ENCODE results near the gene HEXIM2. TPM values are rescaled to one million over a fixed set of nuclear protein-coding genes. Genes with fewer than 3 reads are reported as not detected.

The HEXIM2 gene
- polyA plus RNA-seq, 1 of the 3 experiments (the other 2 are of a cell fraction), result 9.3 TPM

GRCh38 chr17:45120558-45120957 lies 41.1 kb upstream of the HEXIM2 start:
- ChIA-PET POLR2A (interaction anchor here (1.2 kb wide), 1 partner anchor 28 kb away, joined by 9 read pairs; the partner anchor contains the start of gene HEXIM1), CTCF (interaction anchor here (1.3 to 9.1 kb wide), 6 partner anchors 11 to 242 kb away, joined by 3 to 169 read pairs (median 8); partner anchors contain the start of genes ACBD4 and PLCD3)

More at GRCh38 chr17:45120558-45120957, 41.1 kb upstream of the HEXIM2 start:
- Histone ChIP-seq H3K79me2 (ENCODE audit: insufficient read depth) (peaks cover 41% of the 10 kb centered on the region), H3K9me3 (no peaks in the 10 kb centered on the region), H3K4me3 (ENCODE audit: low read depth in 2 of 2, low read length in 1 of 2) (no peak overlapping the region), H3K9ac (no peak overlapping the region), H3K9me2 (no peaks in the 10 kb centered on the region), H3K4me1 (ENCODE audit: control insufficient read depth in 1 of 2, insufficient read depth in 2 of 2, low read depth in 1 of 2, low read length in 1 of 2) (peaks cover 18 to 29% of the 10 kb centered on the region in 2 experiments; a peak in 3 of 4 replicates), H3K4me2 (no peak overlapping the region), H2AFZ (ENCODE audit: low read depth) (no peak overlapping the region), H3K36me3 (replicated peaks in 1 of 2; ENCODE audit: control insufficient read depth in 1 of 2, insufficient read depth in 2 of 2, low read length in 1 of 2) (peaks cover 10 to 11% of the 10 kb centered on the region in 2 experiments), H3K27ac (ENCODE audit: low read depth in 2 of 2, low read length in 1 of 2) (no peak overlapping the region), H3F3A (replicated peaks; ENCODE audit: insufficient read depth) (peaks cover 13% of the 10 kb centered on the region), H4K20me1 (ENCODE audit: insufficient read depth) (no peaks in the 10 kb centered on the region), H3K27me3 (ENCODE audit: insufficient read depth) (no peaks in the 10 kb centered on the region)
- TF ChIP-seq USF1 (IDR thresholded peaks at IDR 0.05; ENCODE audit: borderline replicate concordance, low read depth) (no peak), TCF12 (IDR thresholded peaks at IDR 0.05) (no peak), NRF1 (IDR thresholded peaks at IDR 0.05; ENCODE audit: low read depth, low read length) (no peak), TEAD4 (IDR thresholded peaks at IDR 0.05; ENCODE audit: borderline replicate concordance, insufficient read depth) (no peak), EZH2phosphoT487 (IDR thresholded peaks at IDR 0.05; ENCODE audit: borderline replicate concordance, low read depth) (no peak), FOXM1 (IDR thresholded peaks at IDR 0.05; ENCODE audit: low read depth) (no peak), ZBTB33 (IDR thresholded peaks at IDR 0.05; ENCODE audit: borderline replicate concordance, low read depth) (no peak), NFIC (IDR thresholded peaks at IDR 0.05; ENCODE audit: borderline replicate concordance) (no peak), CHD2 (IDR thresholded peaks at IDR 0.05; ENCODE audit: low read length, partially characterized antibody) (no peak), PBX3 (IDR thresholded peaks at IDR 0.05) (no peak), JUND (IDR thresholded peaks at IDR 0.05) (no peak), MXI1 (IDR thresholded peaks at IDR 0.05; ENCODE audit: low read depth, low read length) (no peak), GABPA (IDR thresholded peaks at IDR 0.05; ENCODE audit: low read depth) (no peak), TAF1 (IDR thresholded peaks at IDR 0.05; ENCODE audit: borderline replicate concordance, low read depth, low read length) (no peak), FOXJ3 (CRISPR knock-in tag; IDR thresholded peaks at IDR 0.05) (no peak)
- TF ChIP-seq, protein P1, sequence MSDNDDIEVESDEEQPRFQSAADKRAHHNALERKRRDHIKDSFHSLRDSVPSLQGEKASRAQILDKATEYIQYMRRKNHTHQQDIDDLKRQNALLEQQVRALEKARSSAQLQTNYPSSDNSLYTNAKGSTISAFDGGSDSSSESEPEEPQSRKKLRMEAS (IDR thresholded peaks at IDR 0.05; ENCODE audit: low read depth), result no peak
- TF ChIP-seq, protein P2, sequence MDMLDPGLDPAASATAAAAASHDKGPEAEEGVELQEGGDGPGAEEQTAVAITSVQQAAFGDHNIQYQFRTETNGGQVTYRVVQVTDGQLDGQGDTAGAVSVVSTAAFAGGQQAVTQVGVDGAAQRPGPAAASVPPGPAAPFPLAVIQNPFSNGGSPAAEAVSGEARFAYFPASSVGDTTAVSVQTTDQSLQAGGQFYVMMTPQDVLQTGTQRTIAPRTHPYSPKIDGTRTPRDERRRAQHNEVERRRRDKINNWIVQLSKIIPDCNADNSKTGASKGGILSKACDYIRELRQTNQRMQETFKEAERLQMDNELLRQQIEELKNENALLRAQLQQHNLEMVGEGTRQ (IDR thresholded peaks at IDR 0.05; ENCODE audit: borderline replicate concordance, low read depth, low read length), result no peak
- no peak for DNase-seq
- 98% methylated on average over 9 of the region's 22 CpGs for WGBS (ENCODE audit: low lambda C conversion rate)
